Panc1 (cell line): ENCODE data around the gene CDH12.

Source experiments
- CTCF ChIP-seq: fragments of 450-650 bp; IDR thresholded peaks from 2 replicates; pipeline ENCODE4 v1.5.1; 2017; ENCODE audit warnings: mild to moderate bottlenecking
- POLR2AphosphoS5 ChIP-seq: IDR thresholded peaks from 2 replicates; pipeline ENCODE4 v1.6.1; 2012; ENCODE audit warnings: mild to moderate bottlenecking, low read depth, low read length, moderate library complexity
- REST ChIP-seq, 2 experiments: IDR thresholded peaks; 2 replicates each; pipeline ENCODE4 v1.6.1; 2011 to 2012; ENCODE audit warnings: low read depth in 2 of 2, control low read depth in 1 of 2, low read length in 1 of 2, mild to moderate bottlenecking in 1 of 2, moderate library complexity in 1 of 2; ENCODE audit not compliant: insufficient read depth in 1 of 2
- SIN3A ChIP-seq: IDR thresholded peaks from 2 replicates; pipeline ENCODE4 v1.6.1; 2012; ENCODE audit warnings: low read depth, mild to moderate bottlenecking, low read length, moderate library complexity, borderline replicate concordance; ENCODE audit not compliant: insufficient read depth

- no peak for TF ChIP-seq CTCF
- TF ChIP-seq POLR2AphosphoS5 = no peak
- no peak for TF ChIP-seq REST (IDR thresholded peaks at IDR 0.05; ENCODE audit: insufficient read depth in 1 of 2, low read depth in 2 of 2, low read length in 1 of 2)
- no peak for TF ChIP-seq SIN3A
Observed at GRCh38 chr5:22277006-22277405, 576.1 kb downstream of the CDH12 start.
